GM23248 (cell line): Measurements from ENCODE around the gene GOSR1.
"Not testable (repeated sequence)": the region's sequence is repeated elsewhere in the genome, so short reads cannot be mapped to it uniquely, and the experiment has no call there.

Experiments used
- EZH2 ChIP-seq: fragments of 200-600 bp; sonication (generic); IDR thresholded peaks from 2 replicates; pipeline ENCODE4 v1.6.1; 2018; ENCODE audit warnings: antibody characterized with exemption, mild to moderate bottlenecking; ENCODE audit not compliant: insufficient read depth, poor library complexity, severe bottlenecking
- EZH2phosphoT487 ChIP-seq: fragments of 200-600 bp; sonication (generic); IDR thresholded peaks from 2 replicates; pipeline ENCODE4 v1.6.1; 2018; ENCODE audit warnings: antibody characterized with exemption, moderate library complexity, mild to moderate bottlenecking, low read depth; ENCODE audit not compliant: insufficient read depth

DNA sequence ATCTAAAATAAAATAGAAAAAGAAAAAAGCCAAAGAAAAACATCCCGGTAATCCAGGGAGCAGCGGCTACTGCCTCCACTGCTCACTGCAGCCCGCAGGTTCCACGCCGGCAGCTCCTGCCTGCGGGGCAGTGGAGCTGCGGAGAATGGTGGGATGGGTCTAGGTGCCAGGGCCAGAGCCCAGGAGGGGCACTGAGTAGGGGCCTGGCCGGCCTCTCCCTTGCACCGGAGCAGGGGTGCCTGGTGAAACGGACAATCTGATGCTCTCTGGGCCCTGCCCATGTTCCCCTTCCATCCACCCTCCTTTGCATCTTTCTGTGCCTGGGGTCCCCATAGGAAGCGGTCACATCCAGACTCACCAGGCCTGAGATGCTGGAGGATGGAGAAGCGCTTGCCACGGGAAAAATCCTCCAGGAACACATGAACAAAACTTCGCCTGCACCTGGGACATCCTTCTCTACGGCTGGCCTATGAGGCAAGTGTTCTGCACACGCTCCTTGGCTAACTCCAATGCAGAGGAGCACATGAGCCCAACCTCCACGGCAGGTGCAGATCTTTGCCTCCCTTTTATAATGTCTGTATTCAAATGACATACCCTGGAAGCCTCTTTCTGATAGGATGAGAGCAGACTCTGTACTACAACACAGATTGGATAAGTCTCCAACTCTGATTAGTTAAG, 98.6 kb downstream of the GOSR1 start:
- TF ChIP-seq EZH2phosphoT487, EZH2: not testable (repeated sequence)
